Suprapubic skin (tissue), 4 donors: ENCODE results near the gene CDC6. TPM values are rescaled to one million over a fixed set of nuclear protein-coding genes. Genes with fewer than 3 reads are reported as not detected.
A peak's percentile ranks its signal among the peaks of the same experiment; 100 is the strongest.

Source experiments
- DNase-seq, 2 donors: peaks; one replicate each; pipeline ENCODE4 v3.0.0-alpha.2; 2019; ENCODE audit warnings: low spot score in 2 of 2
- H3K27ac ChIP-seq: fragments of 200-600 bp; sonication (generic); one replicate; pipeline ENCODE4 v1.5.1; 2019
- H3K27me3 ChIP-seq: fragments of 200-600 bp; sonication (generic); one replicate; pipeline ENCODE4 v1.5.1; 2019
- H3K36me3 ChIP-seq: fragments of 200-600 bp; sonication (generic); one replicate; pipeline ENCODE4 v1.5.1; 2019
- H3K4me1 ChIP-seq: fragments of 200-600 bp; sonication (generic); one replicate; pipeline ENCODE4 v1.5.1; 2019
- H3K4me3 ChIP-seq: fragments of 200-600 bp; sonication (generic); one replicate; pipeline ENCODE4 v1.5.1; 2019; ENCODE audit warnings: mild to moderate bottlenecking
- H3K9me3 ChIP-seq: fragments of 200-600 bp; sonication (generic); one replicate; pipeline ENCODE4 v1.5.1; 2019
- CTCF ChIP-seq, 2 donors: fragments of 200-600 bp in 1 of 2; fragments of 450-650 bp in 1 of 2; sonication (generic) in 1 of 2; IDR thresholded peaks; one replicate each; pipeline ENCODE4 v1.5.1; 2016 to 2019; ENCODE audit warnings: antibody characterized with exemption in 2 of 2, mild to moderate bottlenecking in 1 of 2, moderate library complexity in 1 of 2
- EP300 ChIP-seq: sonication (generic); formaldehyde crosslinking; IDR thresholded peaks from one replicate; pipeline ENCODE4 v1.6.1; 2017; ENCODE audit warnings: antibody characterized with exemption
- POLR2A ChIP-seq, 2 donors: fragments of 450-650 bp; IDR thresholded peaks; one replicate each; pipeline ENCODE4 v1.6.1; 2017; ENCODE audit warnings: antibody characterized with exemption in 2 of 2, mild to moderate bottlenecking in 2 of 2, moderate library complexity in 2 of 2
- POLR2AphosphoS5 ChIP-seq, 3 donors: sonication (generic); formaldehyde crosslinking; IDR thresholded peaks; one replicate each; pipeline ENCODE4 v1.6.1; 2017; ENCODE audit warnings: antibody characterized with exemption in 3 of 3
- WGBS: methylation state at CpG from one replicate; pipeline ENCODE4 v1.1.5; 2018; 5-methylcytosine and 5-hydroxymethylcytosine counted together
- total RNA-seq, 4 donors: library from RNA; depleted of rRNA; stranded (reverse); fragments of >200 nt; gene quantifications; one replicate each; pipeline ENCODE4 v1.1.0, GENCODE V29; 2016

The CDC6 gene
- total RNA-seq, 4 donors from 2014 or later, result 2.7 to 5.3 (median 3.3) TPM

- H3K4me3 ChIP-seq, result peak overlapping the region; percentile 95
- WGBS, result 5% methylated on average over 4 of the region's 4 CpGs
- no peak for DNase-seq
- H3K27me3 ChIP-seq, result no peaks in the 10 kb centered on the region
- peak overlapping the region; percentile 96 for H3K27ac ChIP-seq
- no peaks in the 10 kb centered on the region for H3K36me3 ChIP-seq
- H3K9me3 ChIP-seq, result no peaks in the 10 kb centered on the region
- peaks cover 94% of the 10 kb centered on the region for H3K4me1 ChIP-seq
- TF ChIP-seq EP300, result no peak
Measured at GRCh38 chr17:40321524-40321929, 33.8 kb downstream of the CDC6 start.

- Histone ChIP-seq H3K36me3 (no peaks in the 10 kb centered on the region), H3K27ac (peak overlapping the region; percentile 96), H3K4me1 (peaks cover 94% of the 10 kb centered on the region), H3K4me3 (peak overlapping the region; percentile 95), H3K9me3 (no peaks in the 10 kb centered on the region), H3K27me3 (no peaks in the 10 kb centered on the region)
- no peak for TF ChIP-seq EP300
- TF ChIP-seq POLR2A (IDR thresholded peaks at IDR 0.05), result no peak
- TF ChIP-seq POLR2AphosphoS5 (IDR thresholded peaks at IDR 0.05), result no peak
- no peak for TF ChIP-seq CTCF (IDR thresholded peaks at IDR 0.05)
- 0% methylated on average over 4 of the region's 4 CpGs for WGBS
- DNase-seq, result peak; percentile 76 to 78
Measured at GRCh38 chr17:40321961-40322357, 34.3 kb downstream of the CDC6 start.

- Histone ChIP-seq H3K9me3 (no peaks in the 10 kb centered on the region), H3K36me3 (no peaks in the 10 kb centered on the region), H3K27ac (peak overlapping the region; percentile 96), H3K27me3 (no peaks in the 10 kb centered on the region), H3K4me3 (peak overlapping the region; percentile 95), H3K4me1 (peaks cover 94% of the 10 kb centered on the region)
- WGBS, result 11% methylated on average over 14 of the region's 19 CpGs
- DNase-seq, result peak; percentile 93
- TF ChIP-seq CTCF (IDR thresholded peaks at IDR 0.05) (no peak), EP300 (no peak), POLR2AphosphoS5 (IDR thresholded peaks at IDR 0.05) (peak in 1 of 3 donors; percentile 71), POLR2A (IDR thresholded peaks at IDR 0.05) (peak in 1 of 2 donors; percentile 50)
Measured at GRCh38 chr17:40322358-40323315, 35.0 kb downstream of the CDC6 start.

GRCh38 chr17:40323391-40324381, 36.0 kb downstream of the CDC6 start:
- DNase-seq, result peak; percentile 86 to 91
- peak overlapping the region; percentile 95 for H3K4me3 ChIP-seq

More at GRCh38 chr17:40323391-40324381, 36.0 kb downstream of the CDC6 start:
- no peaks in the 10 kb centered on the region for H3K9me3 ChIP-seq
- H3K27me3 ChIP-seq, result no peaks in the 10 kb centered on the region
- no peaks in the 10 kb centered on the region for H3K36me3 ChIP-seq
- H3K4me1 ChIP-seq, result peaks cover 100% of the 10 kb centered on the region
- WGBS, result 16% methylated on average over 8 of the region's 10 CpGs
- no peak for TF ChIP-seq POLR2A (IDR thresholded peaks at IDR 0.05)
- TF ChIP-seq POLR2AphosphoS5 (IDR thresholded peaks at IDR 0.05), result no peak
- TF ChIP-seq CTCF (IDR thresholded peaks at IDR 0.05), result no peak
- TF ChIP-seq EP300, result no peak
- H3K27ac ChIP-seq, result peak overlapping the region; percentile 96
